SJCRH30 (cell line): ENCODE measurements around the gene LMO2. TPM values are rescaled to one million over a fixed set of nuclear protein-coding genes. Genes with fewer than 3 reads are reported as not detected.
A peak's percentile ranks its signal among the peaks of the same experiment; 100 is the strongest.

ENCODE experiments used
- DNase-seq, 2 experiments: peaks; one replicate each; pipeline ENCODE4 v3.0.0-alpha.2; 2015 to 2020
- H3K27ac ChIP-seq: fragments of 250-450 bp; sonication (Bioruptor Pico); 2 replicates; pipeline ENCODE4 v1.5.1; 2020; ENCODE audit warnings: mild to moderate bottlenecking, moderate library complexity
- H3K27me3 ChIP-seq: fragments of 250-450 bp; sonication (Bioruptor Pico); 2 replicates; pipeline ENCODE4 v1.5.1; 2020; ENCODE audit warnings: mild to moderate bottlenecking, moderate library complexity
- H3K36me3 ChIP-seq: fragments of 250-450 bp; sonication (Bioruptor Pico); 2 replicates; pipeline ENCODE4 v1.5.1; 2020; ENCODE audit warnings: mild to moderate bottlenecking, moderate library complexity
- H3K4me1 ChIP-seq: fragments of 250-450 bp; sonication (Bioruptor Pico); 2 replicates; pipeline ENCODE4 v1.5.1; 2020; ENCODE audit warnings: mild to moderate bottlenecking, moderate library complexity
- H3K4me3 ChIP-seq: fragments of 250-450 bp; sonication (Bioruptor Pico); 2 replicates; pipeline ENCODE4 v1.5.1; 2020; ENCODE audit warnings: mild to moderate bottlenecking, moderate library complexity
- H3K9me3 ChIP-seq: fragments of 250-450 bp; sonication (Bioruptor Pico); replicated peaks from 2 replicates; pipeline ENCODE4 v1.5.1; 2020; ENCODE audit warnings: mild to moderate bottlenecking, moderate library complexity
- total RNA-seq: library from RNA; depleted of rRNA; stranded (reverse); fragments of >200 nt; shearing (Covaris generic); gene quantifications from 2 replicates; pipeline ENCODE4 v1.2.3, GENCODE V29; 2014

LMO2 gene
- total RNA-seq, 1 experiment from 2014 or later: 1.2 TPM

DNA sequence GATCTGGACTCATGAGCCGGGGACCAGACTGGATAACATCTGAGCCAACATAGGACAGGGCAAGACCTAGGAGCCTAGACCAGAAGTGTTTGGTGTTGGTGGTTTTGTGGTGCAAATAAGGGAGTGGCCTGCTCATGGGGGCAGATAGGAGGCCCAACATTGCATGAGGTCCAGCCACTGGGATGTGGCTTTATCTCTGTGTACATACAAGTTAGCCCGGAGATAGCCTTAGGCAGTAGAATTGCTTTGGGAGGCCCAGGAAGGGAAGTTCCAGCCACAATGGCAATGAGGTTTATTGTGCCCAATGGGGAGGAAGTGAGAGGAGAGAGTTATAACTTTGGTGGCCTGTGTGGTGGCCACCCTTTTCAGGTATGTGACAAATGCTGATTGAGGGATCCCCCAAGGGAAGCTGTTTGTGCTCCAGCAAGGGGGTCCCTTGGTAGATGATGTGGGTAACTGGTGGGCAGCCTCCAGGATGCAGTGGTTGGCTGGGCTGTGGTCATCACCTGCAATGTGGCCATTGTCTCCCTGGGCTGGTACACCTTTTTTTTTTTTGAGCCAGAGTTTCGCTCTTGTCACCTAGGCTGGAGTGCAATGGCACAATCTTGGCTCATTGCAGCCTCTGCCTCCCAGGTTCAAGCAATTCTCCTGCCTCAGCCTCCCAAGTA lies 6.4 kb downstream of the LMO2 start:
- Histone ChIP-seq H3K27me3 (0 out of 2 replicates have a peak, but pooled peaks cover 4% of the 10 kb centered on the region), H3K27ac (no peak overlapping the region)

GRCh38 chr11:33884601-33885000 lies 7.3 kb downstream of the LMO2 start:
- Histone ChIP-seq H3K9me3 (no peaks in the 10 kb centered on the region), H3K27ac (no peak overlapping the region), H3K27me3 (0 out of 2 replicates have a peak, but pooled peaks cover 4% of the 10 kb centered on the region), H3K4me1 (no peaks in the 10 kb centered on the region), H3K36me3 (no peaks in the 10 kb centered on the region), H3K4me3 (no peak overlapping the region)
- DNase-seq: no peak

More for the DNA sequence above, 6.4 kb downstream of the LMO2 start:
- Histone ChIP-seq H3K36me3 (no peaks in the 10 kb centered on the region), H3K4me1 (no peaks in the 10 kb centered on the region), H3K9me3 (no peaks in the 10 kb centered on the region), H3K4me3 (no peak overlapping the region)
- no peak for DNase-seq

DNA sequence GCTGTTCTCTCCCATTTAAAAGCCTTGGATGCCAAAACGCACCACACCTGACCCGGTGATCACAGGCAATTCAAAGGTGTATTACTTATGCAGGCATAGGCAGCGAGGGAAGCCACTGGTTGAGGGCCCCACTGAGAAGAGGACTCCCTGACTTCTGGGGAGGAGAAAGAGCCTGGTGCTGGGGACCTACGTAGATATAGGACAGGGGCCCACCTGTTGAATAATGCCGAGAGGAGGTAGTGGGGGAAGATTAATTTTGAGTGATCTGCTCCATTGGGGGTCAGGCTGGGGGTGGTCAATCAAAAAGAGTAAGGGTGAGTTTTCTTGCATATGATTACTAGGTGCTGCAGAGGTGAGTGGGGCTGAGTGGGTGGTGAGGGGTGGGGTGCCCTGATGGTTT lies 7.8 kb downstream of the LMO2 start:
- no peak overlapping the region for H3K27ac ChIP-seq
- no peaks in the 10 kb centered on the region for H3K9me3 ChIP-seq
- H3K36me3 ChIP-seq: no peaks in the 10 kb centered on the region
- no peak for DNase-seq
- H3K4me1 ChIP-seq: no peaks in the 10 kb centered on the region
- H3K27me3 ChIP-seq: 0 out of 2 replicates have a peak, but pooled peaks cover 4% of the 10 kb centered on the region
- H3K4me3 ChIP-seq: no peak overlapping the region

DNA sequence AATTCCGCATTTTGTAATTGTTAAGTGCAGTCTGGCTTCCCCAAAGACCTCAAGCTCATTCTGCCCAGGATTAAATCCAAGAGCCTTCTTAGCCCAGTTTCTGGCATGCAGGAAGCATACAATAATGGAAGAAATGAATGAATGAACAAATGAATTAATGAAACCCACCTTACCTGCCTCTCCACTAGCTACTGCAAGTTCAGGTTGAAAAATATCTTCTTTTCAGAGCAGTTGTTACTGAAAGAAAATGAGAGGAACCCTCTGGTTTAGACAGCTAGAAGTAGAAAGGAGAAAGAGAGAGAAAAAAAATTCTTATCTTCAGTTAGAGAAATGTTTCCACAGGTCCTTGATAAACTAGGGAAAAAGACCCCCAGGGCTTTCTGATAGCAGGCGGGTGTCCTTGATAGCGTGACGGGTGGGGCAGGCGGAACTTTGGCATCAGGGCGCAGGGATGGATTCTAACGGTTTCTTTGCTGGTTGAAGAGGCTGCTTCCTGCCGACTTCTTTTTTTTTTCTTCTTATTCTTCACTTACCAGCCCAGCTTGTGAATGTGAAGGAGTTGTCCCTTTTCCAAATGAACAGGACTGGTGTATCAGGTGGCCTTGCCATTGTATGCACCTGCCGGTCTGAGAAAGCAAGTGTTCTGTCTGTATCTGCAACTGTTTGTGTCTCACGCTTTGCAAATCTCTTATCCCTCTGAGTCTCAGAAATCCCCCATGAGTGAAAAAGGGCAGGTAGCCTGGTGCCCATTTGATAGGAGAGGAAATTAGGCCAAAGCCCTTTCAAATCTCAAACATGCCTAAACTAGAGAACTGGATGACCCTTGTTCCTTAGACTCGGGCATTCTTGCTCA lies 10.0 kb downstream of the LMO2 start:
- H3K27me3 ChIP-seq: 0 out of 2 replicates have a peak, but pooled peaks cover 4% of the 10 kb centered on the region

DNA sequence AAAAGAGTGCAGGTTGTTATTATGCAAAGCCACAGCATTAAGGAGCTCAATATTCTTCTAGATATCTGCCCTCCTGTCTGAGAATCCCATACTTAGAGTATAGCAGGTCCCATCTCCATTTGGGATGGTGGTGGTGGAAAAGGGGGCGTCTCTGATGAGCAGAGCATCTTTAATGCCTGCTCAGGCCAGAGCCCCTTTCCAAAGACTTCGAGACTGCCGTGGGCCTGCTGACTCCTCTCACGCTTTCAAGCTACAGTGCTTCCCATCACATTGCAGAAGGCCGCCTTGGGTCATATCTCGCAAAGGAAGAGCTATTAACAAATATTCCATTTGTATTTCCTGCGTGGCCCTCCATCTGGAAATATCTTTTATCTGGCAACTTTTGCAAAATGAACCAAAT lies 10.9 kb downstream of the LMO2 start:
- DNase-seq: no peak
- H3K4me3 ChIP-seq: no peak overlapping the region
- H3K27ac ChIP-seq: no peak overlapping the region
- no peaks in the 10 kb centered on the region for H3K36me3 ChIP-seq
- 0 out of 2 replicates have a peak, but pooled peaks cover 4% of the 10 kb centered on the region for H3K27me3 ChIP-seq
- no peaks in the 10 kb centered on the region for H3K4me1 ChIP-seq
- no peaks in the 10 kb centered on the region for H3K9me3 ChIP-seq

More for the DNA sequence above, 10.0 kb downstream of the LMO2 start:
- H3K27ac ChIP-seq: no peak overlapping the region
- H3K36me3 ChIP-seq: no peaks in the 10 kb centered on the region
- H3K4me3 ChIP-seq: no peak overlapping the region
- DNase-seq: no peak
- H3K4me1 ChIP-seq: no peaks in the 10 kb centered on the region
- H3K9me3 ChIP-seq: no peaks in the 10 kb centered on the region

- no peaks in the 10 kb centered on the region for H3K36me3 ChIP-seq
- no peak for DNase-seq
- no peaks in the 10 kb centered on the region for H3K4me1 ChIP-seq
- no peak overlapping the region for H3K27ac ChIP-seq
- H3K4me3 ChIP-seq: no peak overlapping the region
- H3K9me3 ChIP-seq: no peaks in the 10 kb centered on the region
- H3K27me3 ChIP-seq: 0 out of 2 replicates have a peak, but pooled peaks cover 4% of the 10 kb centered on the region
Measured at GRCh38 chr11:33879375-33879774, 12.5 kb downstream of the LMO2 start.

DNA sequence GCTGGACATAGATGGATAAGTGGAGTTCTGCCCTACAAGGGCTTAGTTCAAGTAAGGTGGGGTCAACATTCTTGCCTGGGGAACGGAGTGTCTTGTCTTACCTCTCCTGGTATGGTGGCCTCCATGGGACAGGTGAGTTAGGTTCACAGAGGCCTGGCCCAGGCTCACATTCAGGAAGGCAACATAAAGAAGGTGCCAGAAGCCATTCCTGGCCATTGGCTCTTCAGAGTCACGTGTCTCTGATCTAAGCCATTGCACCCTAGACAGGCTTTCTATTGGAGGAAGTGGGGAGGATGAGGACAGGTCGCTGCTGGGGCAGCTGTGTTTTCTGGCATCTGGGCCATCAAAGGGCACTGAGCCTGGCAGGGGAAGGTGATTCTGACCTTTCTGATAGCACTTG lies 14.8 kb downstream of the LMO2 start:
- Histone ChIP-seq H3K9me3 (no peaks in the 10 kb centered on the region), H3K27ac (no peak overlapping the region), H3K27me3 (no peaks in the 10 kb centered on the region), H3K36me3 (no peaks in the 10 kb centered on the region), H3K4me1 (no peaks in the 10 kb centered on the region), H3K4me3 (no peak overlapping the region)
- DNase-seq: no peak

DNA sequence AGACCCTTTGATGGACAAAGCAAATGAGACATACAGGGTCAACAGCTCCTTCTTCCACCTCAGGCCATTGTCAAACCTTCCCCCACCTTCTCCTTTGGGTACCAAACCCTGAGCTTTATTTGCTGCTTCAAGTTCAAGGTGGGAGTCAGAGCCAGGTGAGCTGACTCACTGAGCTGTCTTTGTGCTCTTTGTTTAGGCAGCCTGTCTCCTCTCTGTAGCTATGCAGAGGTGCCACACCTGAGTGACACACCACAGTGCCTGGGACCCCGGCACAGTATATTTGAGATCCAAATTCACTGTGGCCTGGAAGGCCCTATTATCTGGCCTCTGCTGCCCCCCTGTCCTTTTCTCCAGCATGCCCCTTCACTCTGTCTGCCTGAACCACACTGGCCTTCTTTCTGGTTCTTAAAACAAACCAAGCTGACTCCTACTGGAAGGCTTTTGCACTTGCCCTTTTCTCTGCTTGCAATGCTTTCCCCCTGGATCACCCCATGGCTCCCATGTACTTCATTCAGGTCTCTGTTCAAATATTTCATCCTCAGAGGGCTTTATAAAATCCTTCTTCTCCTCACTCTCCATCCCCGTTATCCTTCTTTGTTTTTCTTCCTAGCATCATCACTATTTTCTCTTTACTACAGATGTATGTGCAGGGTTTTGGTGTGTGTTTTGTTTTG lies 16.1 kb downstream of the LMO2 start:
- DNase-seq: no peak
- Histone ChIP-seq H3K27ac (no peak overlapping the region), H3K9me3 (no peaks in the 10 kb centered on the region), H3K27me3 (no peaks in the 10 kb centered on the region), H3K4me1 (no peaks in the 10 kb centered on the region), H3K36me3 (no peaks in the 10 kb centered on the region), H3K4me3 (no peak overlapping the region)

GRCh38 chr11:33874910-33875490 lies 16.9 kb downstream of the LMO2 start:
- H3K9me3 ChIP-seq: no peaks in the 10 kb centered on the region
- no peak overlapping the region for H3K4me3 ChIP-seq
- H3K36me3 ChIP-seq: no peaks in the 10 kb centered on the region
- H3K4me1 ChIP-seq: no peaks in the 10 kb centered on the region
- DNase-seq: no peak
- no peaks in the 10 kb centered on the region for H3K27me3 ChIP-seq
- no peak overlapping the region for H3K27ac ChIP-seq

DNA sequence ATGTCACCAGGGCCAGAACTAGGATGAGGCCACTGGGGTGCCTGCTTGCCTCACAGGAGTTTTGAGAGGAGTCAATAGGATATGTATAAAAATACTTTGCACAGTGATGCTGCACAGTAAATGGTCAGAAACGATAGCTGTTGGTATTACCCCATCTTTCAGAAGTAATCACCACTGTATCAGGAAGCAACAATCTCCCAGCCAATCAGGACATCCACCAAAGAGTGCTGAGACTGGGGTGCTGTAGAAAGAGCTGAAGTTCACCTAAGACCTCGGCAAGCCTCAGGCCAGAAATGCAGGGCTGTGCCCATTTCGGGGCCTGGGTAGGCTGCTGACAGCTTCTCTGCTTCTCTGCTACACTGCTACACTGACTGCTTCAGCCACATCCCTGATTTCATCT lies 17.4 kb downstream of the LMO2 start:
- no peaks in the 10 kb centered on the region for H3K27me3 ChIP-seq
- no peak for DNase-seq

GRCh38 chr11:33869481-33870422 lies 22.1 kb downstream of the LMO2 start:
- Histone ChIP-seq H3K4me3 (peak overlapping the region; percentile 60), H3K36me3 (no peaks in the 10 kb centered on the region), H3K27me3 (peaks cover 5% of the 10 kb centered on the region; the same call in 1 of the 2 replicates), H3K27ac (no peak overlapping the region), H3K4me1 (peaks cover 2% of the 10 kb centered on the region; the same call in 1 of the 2 replicates), H3K9me3 (no peaks in the 10 kb centered on the region)
- DNase-seq: peak; percentile 58 to 73

More for the DNA sequence above, 17.4 kb downstream of the LMO2 start:
- Histone ChIP-seq H3K9me3 (no peaks in the 10 kb centered on the region), H3K4me1 (no peaks in the 10 kb centered on the region), H3K36me3 (no peaks in the 10 kb centered on the region), H3K27ac (no peak overlapping the region), H3K4me3 (no peak overlapping the region)

DNA sequence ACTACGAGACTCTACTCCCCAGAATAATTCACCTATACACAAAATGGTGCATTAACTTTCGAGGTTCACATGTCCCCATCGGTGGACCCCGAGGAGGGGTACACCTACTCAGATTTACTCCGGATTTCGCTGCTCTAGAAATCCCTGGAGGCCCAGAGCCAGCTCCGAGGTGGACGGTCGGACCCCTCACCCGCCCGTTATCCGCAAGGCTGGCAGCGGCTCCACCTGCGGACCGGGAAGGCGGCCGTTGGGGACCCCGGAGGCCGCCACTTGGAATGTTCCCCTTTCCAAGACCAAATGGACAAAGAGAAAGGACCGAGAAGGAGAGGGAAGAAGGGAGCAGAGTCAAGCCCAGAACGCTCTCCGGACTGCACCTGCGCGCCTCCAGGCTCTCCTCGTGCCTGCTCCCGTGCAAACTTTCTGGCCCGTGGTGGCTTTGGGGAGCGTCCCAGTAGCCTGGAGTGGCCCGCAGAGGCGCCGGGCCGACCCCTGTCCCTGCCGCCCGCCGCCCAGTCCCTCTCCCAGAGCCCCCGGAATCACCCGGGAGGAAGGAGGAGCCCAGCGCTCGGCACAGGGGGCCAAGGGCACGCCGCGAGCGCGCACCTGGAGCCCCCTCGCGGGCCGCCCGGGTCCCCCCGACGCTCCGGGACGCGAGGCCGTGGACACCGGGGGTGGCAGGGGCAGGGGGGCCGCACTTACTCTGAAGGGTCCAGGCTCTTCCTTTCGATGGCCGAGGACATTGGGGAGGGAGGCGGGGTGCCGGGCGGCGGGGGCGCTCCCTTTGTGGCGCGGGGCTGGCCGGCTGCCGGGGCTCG lies 23.0 kb downstream of the LMO2 start:
- no peak overlapping the region for H3K27ac ChIP-seq
- DNase-seq: no peak
- peaks cover 5% of the 10 kb centered on the region; the same call in 1 of the 2 replicates for H3K27me3 ChIP-seq
- no peaks in the 10 kb centered on the region for H3K36me3 ChIP-seq
- H3K9me3 ChIP-seq: no peaks in the 10 kb centered on the region
- H3K4me1 ChIP-seq: peaks cover 2% of the 10 kb centered on the region; the same call in 1 of the 2 replicates
- H3K4me3 ChIP-seq: peak overlapping the region; percentile 60
